ENCODE data around the gene TUT1.
"Not testable (repeated sequence)": the region's sequence is repeated elsewhere in the genome, so short reads cannot be mapped to it uniquely, and the experiment has no call there.

Gene TUT1

GRCh38 chr11:62572431-62572830 is 18.9 kb downstream of the TUT1 start:
- in situ Hi-C loops (cut with MboI; ENCODE audit: low sequenced_read_pairs, unreplicated experiment), result no loop called here
- DNase-seq (ENCODE audit: low spot score), result no peak

GRCh38 chr11:62571493-62571892 is 19.8 kb downstream of the TUT1 start:
- in situ Hi-C loops (cut with MboI; ENCODE audit: low sequenced_read_pairs, unreplicated experiment); DNase-seq (ENCODE audit: low spot score): not testable (repeated sequence)

More at GRCh38 chr11:62572431-62572830, 18.9 kb downstream of the TUT1 start:
- TF ChIP-seq CTCF (IDR thresholded peaks at IDR 0.05; ENCODE audit: borderline replicate concordance, control extremely low read depth, extremely low read depth, insufficient read depth, missing control alignments), result no peak

- DNase-seq (ENCODE audit: low spot score); in situ Hi-C loops (cut with MboI; ENCODE audit: low sequenced_read_pairs, unreplicated experiment): not testable (repeated sequence)
Observed at GRCh38 chr11:62570903-62571302, 20.4 kb downstream of the TUT1 start.

- no peak for TF ChIP-seq CTCF (IDR thresholded peaks at IDR 0.05; ENCODE audit: borderline replicate concordance, control extremely low read depth, extremely low read depth, insufficient read depth, missing control alignments)
- in situ Hi-C loops (cut with MboI; ENCODE audit: low sequenced_read_pairs, unreplicated experiment), result no loop called here
- no peak for DNase-seq (ENCODE audit: low spot score)
Observed at GRCh38 chr11:62569611-62570010, 21.7 kb downstream of the TUT1 start.

- in situ Hi-C loops (cut with MboI; ENCODE audit: low sequenced_read_pairs, unreplicated experiment), result no loop called here
- DNase-seq (ENCODE audit: low spot score), result no peak
- TF ChIP-seq CTCF (IDR thresholded peaks at IDR 0.05; ENCODE audit: borderline replicate concordance, control extremely low read depth, extremely low read depth, insufficient read depth, missing control alignments), result no peak
Observed at GRCh38 chr11:62567018-62567633, 24.2 kb downstream of the TUT1 start.

- no peak for TF ChIP-seq CTCF (IDR thresholded peaks at IDR 0.05; ENCODE audit: borderline replicate concordance, control extremely low read depth, extremely low read depth, insufficient read depth, missing control alignments)
- in situ Hi-C loops (cut with MboI; ENCODE audit: low sequenced_read_pairs, unreplicated experiment), result no loop called here
- no peak for DNase-seq (ENCODE audit: low spot score)
Observed at GRCh38 chr11:62566247-62566646, 25.1 kb downstream of the TUT1 start.

GRCh38 chr11:62565100-62565802 is 26.1 kb downstream of the TUT1 start:
- no peak for DNase-seq (ENCODE audit: low spot score)
- in situ Hi-C loops (cut with MboI; ENCODE audit: low sequenced_read_pairs, unreplicated experiment), result no loop called here

GRCh38 chr11:62561677-62562230 is 29.6 kb downstream of the TUT1 start:
- in situ Hi-C loops (cut with MboI; ENCODE audit: low sequenced_read_pairs, unreplicated experiment); DNase-seq (ENCODE audit: low spot score): not testable (repeated sequence)

More at GRCh38 chr11:62565100-62565802, 26.1 kb downstream of the TUT1 start:
- TF ChIP-seq CTCF (IDR thresholded peaks at IDR 0.05; ENCODE audit: borderline replicate concordance, control extremely low read depth, extremely low read depth, insufficient read depth, missing control alignments), result no peak
